GM06990 (cell line): ENCODE data around the gene NOC2L.

Experiments used
- DNase-seq: peaks from one replicate; pipeline ENCODE4 v3.0.0-alpha.2; 2011; ENCODE audit not compliant: insufficient read length; ENCODE audit errors: extremely low read depth
- H3K27me3 ChIP-seq: replicated peaks from 2 replicates; pipeline ENCODE4 v1.6.0; 2011; ENCODE audit warnings: low read length; ENCODE audit not compliant: control insufficient read depth, insufficient read depth
- H3K36me3 ChIP-seq: 2 replicates; pipeline ENCODE4 v1.5.1; 2011; ENCODE audit warnings: low read length; ENCODE audit not compliant: control insufficient read depth, insufficient read depth
- H3K4me3 ChIP-seq: replicated peaks from 2 replicates; pipeline ENCODE4 v1.5.1; 2011; ENCODE audit warnings: low read depth, mild to moderate bottlenecking, control low read depth, low read length
- CTCF ChIP-seq: IDR thresholded peaks from 2 replicates; pipeline ENCODE4 v1.5.1; 2011; ENCODE audit warnings: low read length, control low read depth, mild to moderate bottlenecking, inconsistent platforms; ENCODE audit not compliant: insufficient read depth, poor library complexity, severe bottlenecking

NOC2L gene

GRCh38 chr1:963746-964525 lies 4.9 kb upstream of the NOC2L start:
- no peak for TF ChIP-seq CTCF
- DNase-seq = no peak
- H3K36me3 ChIP-seq = peaks cover 2% of the 10 kb centered on the region; the same call in 1 of the 2 replicates
- no peak overlapping the region for H3K4me3 ChIP-seq
- H3K27me3 ChIP-seq = no peaks in the 10 kb centered on the region

- H3K27me3 ChIP-seq = no peaks in the 10 kb centered on the region
- DNase-seq = no peak
- H3K4me3 ChIP-seq = no peak overlapping the region
- no peak for TF ChIP-seq CTCF
- peaks cover 2% of the 10 kb centered on the region; the same call in 1 of the 2 replicates for H3K36me3 ChIP-seq
Observed at GRCh38 chr1:963301-963651, 4.2 kb upstream of the NOC2L start.

GRCh38 chr1:962381-963300 lies 3.6 kb upstream of the NOC2L start:
- Histone ChIP-seq H3K27me3 (no peaks in the 10 kb centered on the region), H3K36me3 (peaks cover 2% of the 10 kb centered on the region; the same call in 1 of the 2 replicates), H3K4me3 (no peak overlapping the region)
- no peak for DNase-seq
- no peak for TF ChIP-seq CTCF

GRCh38 chr1:961132-961669 lies 2.1 kb upstream of the NOC2L start:
- peak; percentile 50 for DNase-seq
- Histone ChIP-seq H3K27me3 (no peaks in the 10 kb centered on the region), H3K36me3 (peaks cover 9% of the 10 kb centered on the region), H3K4me3 (peak overlapping the region; percentile 70)
- TF ChIP-seq CTCF = no peak

GRCh38 chr1:960363-961131 lies 1.5 kb upstream of the NOC2L start, which contains the start of gene KLHL17:
Gene KLHL17 (plus strand): TSS chr1:960584. CDS start chr1:960694, 110 bp downstream.
- TF ChIP-seq CTCF = no peak
- peaks cover 11% of the 10 kb centered on the region for H3K36me3 ChIP-seq
- peak within 1 kb of the TSS; percentile 70 for H3K4me3 ChIP-seq
- DNase-seq = peak; percentile 85
- H3K27me3 ChIP-seq = no peaks in the 10 kb centered on the region
